HepG2 (cell line): Measurements from ENCODE around the gene TFAP2E. TPM values are rescaled to one million over a fixed set of nuclear protein-coding genes. Genes with fewer than 3 reads are reported as not detected.

ENCODE experiments used
- ATAC-seq: fragments of 200-7000 bp; cut with Tn5 transposase; 3 replicates; pipeline ENCODE4 v1.9.1; 2020; ENCODE audit warnings: mild to moderate bottlenecking, moderate library complexity
- BruUV-seq: library from RNA; stranded (reverse); fragments of 400-500 nt; replicated peaks from 2 replicates; lab custom pipeline; 2021; lab: Mats Ljungman, UMichigan
- CTCF ChIA-PET: fragments of 300-600 bp; formaldehyde crosslinking; extraction: SDS; loops from one replicate; lab custom pipeline; 2021; ENCODE audit warnings: low total read pairs, inconsistent platforms, low intra/inter-chr PET ratio; lab: Yijun Ruan, JAX
- POLR2A ChIA-PET: fragments of 350-600 bp; sonication (Branson Sonifier 250); formaldehyde crosslinking; loops from one replicate; lab custom pipeline; 2020; ENCODE audit warnings: antibody characterized with exemption, inconsistent platforms; lab: Yijun Ruan, JAX
- DNase-seq: peaks from one replicate; pipeline ENCODE4 v3.0.0-alpha.2; 2015; ENCODE audit warnings: low spot score
- FAIRE-seq: peaks from 3 replicates; lab custom pipeline; 2011; peaks lifted over from hg19 to GRCh38; lab: Jason Lieb, UNC
- H2AFZ ChIP-seq: one replicate; pipeline ENCODE4 v1.6.1; 2011; ENCODE audit warnings: low read length, inconsistent platforms
- H3K27ac ChIP-seq: fragments of 300-600 bp; 3 replicates; pipeline ENCODE4 v1.8.0; 2011; ENCODE audit warnings: mixed run types, mild to moderate bottlenecking, mixed read lengths, low read length, inconsistent platforms; ENCODE audit not compliant: insufficient read depth; ENCODE audit errors: extremely low read length
- H3K27me3 ChIP-seq, 2 experiments: fragments of 200-600 bp in 1 of 2; 2 replicates in 1 of 2; 3 replicates in 1 of 2; pipeline versions ENCODE4 v1.6.0 to v1.8.0; 2011; ENCODE audit warnings: low read length in 2 of 2, mild to moderate bottlenecking in 2 of 2, moderate library complexity in 2 of 2, inconsistent platforms in 1 of 2; ENCODE audit not compliant: insufficient read depth in 2 of 2, control insufficient read depth in 1 of 2
- H3K36me3 ChIP-seq, 2 experiments: fragments of 200-600 bp in 1 of 2; replicated peaks in 1 of 2; 2 replicates in 1 of 2; 3 replicates in 1 of 2; pipeline versions ENCODE4 v1.5.1 to v1.8.0; 2011; ENCODE audit warnings: low read length in 2 of 2, inconsistent platforms in 1 of 2; ENCODE audit not compliant: insufficient read depth in 2 of 2, control insufficient read depth in 1 of 2
- H3K4me1 ChIP-seq: 2 replicates; pipeline ENCODE4 v1.5.1; 2012; ENCODE audit warnings: low read length, inconsistent platforms; ENCODE audit not compliant: insufficient read depth
- H3K4me2 ChIP-seq: 2 replicates; pipeline ENCODE4 v1.6.0; 2011; ENCODE audit warnings: low read depth, low read length, inconsistent platforms
- H3K4me3 ChIP-seq, 3 experiments: fragments of 200-600 bp in 1 of 3; sonication (generic), shearing (Covaris generic) in 1 of 3; replicated peaks in 1 of 3; 2 replicates each; pipeline ENCODE4 v1.5.1; 2011 to 2016; ENCODE audit warnings: low read length in 3 of 3, inconsistent platforms in 2 of 3, low read depth in 2 of 3, mild to moderate bottlenecking in 2 of 3, control low read depth in 1 of 3, mixed read lengths in 1 of 3; ENCODE audit not compliant: insufficient read depth in 1 of 3
- H3K79me2 ChIP-seq: one replicate; pipeline ENCODE4 v1.6.1; 2011; ENCODE audit warnings: low read length, inconsistent platforms; ENCODE audit not compliant: insufficient read depth
- H3K9ac ChIP-seq: 2 replicates; pipeline ENCODE4 v1.6.0; 2011; ENCODE audit warnings: mild to moderate bottlenecking, low read depth, low read length, inconsistent platforms; ENCODE audit not compliant: insufficient read depth
- H3K9me3 ChIP-seq: 2 replicates; pipeline ENCODE4 v1.5.1; 2012; ENCODE audit warnings: mild to moderate bottlenecking, low read length
- H4K20me1 ChIP-seq: 2 replicates; pipeline ENCODE4 v1.6.0; 2011; ENCODE audit warnings: inconsistent platforms, mild to moderate bottlenecking, low read length, moderate library complexity; ENCODE audit not compliant: insufficient read depth
- KAT7 ChIP-seq: IDR thresholded peaks from 2 replicates; pipeline ENCODE4 v1.6.1; 2018; ENCODE audit warnings: borderline replicate concordance, missing compliant biosample characterization
- NFIB ChIP-seq: sonication (generic); formaldehyde crosslinking; IDR thresholded peaks from 2 replicates; pipeline ENCODE4 v1.9.0; 2021; ENCODE audit warnings: missing genetic modification reagents, mild to moderate bottlenecking, borderline replicate concordance
- POLR2G ChIP-seq: fragments of 200-400 bp; formaldehyde crosslinking; IDR thresholded peaks from 2 replicates; pipeline ENCODE4 v1.6.1; 2018; ENCODE audit warnings: mild to moderate bottlenecking, low read depth, low read length, moderate library complexity
- RBAK ChIP-seq: sonication (generic); formaldehyde crosslinking; IDR thresholded peaks from 2 replicates; pipeline ENCODE4 v1.5.1; 2020; ENCODE audit warnings: mild to moderate bottlenecking, missing genetic modification reagents
- RBM22 ChIP-seq: fragments of 200-400 bp; formaldehyde crosslinking; optimal IDR thresholded peaks from 2 replicates; pipeline ENCODE3; 2017; ENCODE audit warnings: mild to moderate bottlenecking, low read length, moderate library complexity
- RBM39 ChIP-seq: fragments of 200-400 bp; formaldehyde crosslinking; IDR thresholded peaks from one replicate; pipeline ENCODE4 v1.6.1; 2018; ENCODE audit warnings: antibody characterized with exemption, mild to moderate bottlenecking, low read depth, low read length; ENCODE audit not compliant: poor library complexity, severe bottlenecking
- ZFP41 ChIP-seq: sonication (generic); formaldehyde crosslinking; IDR thresholded peaks from 2 replicates; pipeline ENCODE4 v1.4.0; 2020; ENCODE audit warnings: mild to moderate bottlenecking, missing genetic modification reagents, borderline replicate concordance
- ZFP62 ChIP-seq: sonication (generic); formaldehyde crosslinking; IDR thresholded peaks from 2 replicates; pipeline ENCODE4 v1.4.0; 2020; ENCODE audit warnings: missing genetic modification reagents
- ZNF720 ChIP-seq: sonication (generic); formaldehyde crosslinking; IDR thresholded peaks from 2 replicates; pipeline ENCODE4 v1.4.0; 2020; ENCODE audit warnings: missing genetic modification reagents
- WGBS: methylation state at CpG from one replicate; pipeline ENCODE4 v1.1.6; 2017; ENCODE audit warnings: low lambda C conversion rate; 5-methylcytosine and 5-hydroxymethylcytosine counted together
- in situ Hi-C: cut with HindIII; loops from 2 replicates; pipeline ENCODE4 v1.10.0; 2017; ENCODE audit warnings: low pct_unique_long_range_greater_than_20kb; ENCODE audit not compliant: extremely low pct_ligation_motif_present
- intact Hi-C: fragments of 100-400 bp; cut with micrococcal nuclease; formaldehyde crosslinking; loops from one replicate; pipeline ENCODE4 v1.10.0; 2022; ENCODE audit not compliant: unreplicated experiment
- polyA plus RNA-seq, 8 experiments: library from polyadenylated mRNA; depleted of rRNA in 3 of 8; stranded (reverse) in 7 of 8; unstranded in 1 of 8; fragments of >200 nt; fragmentation: Illumina TruSeq in 4 of 8; extraction: Trizol in 4 of 8; gene quantifications; 2 replicates each; pipeline versions ENCODE4 v1.2.1 to v1.2.3, GENCODE V29; 2011 to 2016; ENCODE audit warnings: low read depth in 4 of 8, missing spikeins in 1 of 8, mixed read lengths in 1 of 8; ENCODE audit not compliant: insufficient read depth in 1 of 8
- total RNA-seq, 5 experiments: library from RNA; depleted of rRNA; stranded (reverse); fragments of >200 nt; fragmentation: Illumina TruSeq; extraction: Trizol; gene quantifications; 2 replicates each; pipeline ENCODE4 v1.2.3, GENCODE V29; 2016; ENCODE audit warnings: low read depth in 1 of 5
- TF ChIP-seq, protein P1 (sequence below): sonication (generic); formaldehyde crosslinking; IDR thresholded peaks from 2 replicates; pipeline ENCODE4 v1.4.0; 2020; ENCODE audit warnings: missing genetic modification reagents
- TF ChIP-seq, protein P2 (sequence below): IDR thresholded peaks from 2 replicates; pipeline ENCODE4 v1.4.0; 2020; ENCODE audit warnings: mild to moderate bottlenecking, missing genetic modification reagents
- TF ChIP-seq, protein P3 (sequence below): sonication (generic); formaldehyde crosslinking; IDR thresholded peaks from 2 replicates; pipeline ENCODE4 v1.8.0; 2022; ENCODE audit warnings: low read depth, missing genetic modification reagents

The TFAP2E gene
- total and polyA plus RNA-seq, 2 of the 13 experiments (the other 11 are each of a cell fraction or from before 2014, with no cell fraction given) = 0.31 to 0.41 TPM

DNA sequence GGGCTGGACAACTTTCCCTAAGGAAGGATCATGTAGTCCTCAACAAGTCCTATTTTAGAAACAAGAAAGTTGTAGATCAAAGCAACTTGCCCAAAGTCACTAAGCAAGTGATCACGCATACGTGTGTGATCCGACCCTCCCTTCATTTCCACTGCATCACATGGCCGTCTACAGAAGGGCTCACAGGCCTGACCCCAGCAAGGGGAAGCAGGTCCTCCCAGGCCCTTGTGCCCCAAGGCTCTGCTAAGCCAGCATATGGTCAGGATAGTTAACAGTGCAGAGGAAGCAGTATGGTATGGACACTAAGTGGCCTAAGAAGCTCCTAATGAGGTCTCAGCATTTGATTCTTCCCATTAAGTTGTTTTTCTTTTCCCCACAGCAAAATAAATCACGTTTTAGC lies 24.8 kb downstream of the TFAP2E start:
- in situ Hi-C loops = no loop called here
- no peaks in the 10 kb centered on the region for H4K20me1 ChIP-seq
- H3K4me2 ChIP-seq = no peak overlapping the region
- no peaks in the 10 kb centered on the region for H3K27me3 ChIP-seq
- no peaks in the 10 kb centered on the region for H3K79me2 ChIP-seq
- no peak for TF ChIP-seq ZFP62 (CRISPR knock-in tag)
- TF ChIP-seq ZNF720 (CRISPR knock-in tag) = no peak
- no peak for TF ChIP-seq KAT7 (CRISPR knock-in tag)
- peak; percentile 74 for TF ChIP-seq RBM22
- TF ChIP-seq NFIB (CRISPR knock-in tag) = no peak
- TF ChIP-seq ZFP41 (CRISPR knock-in tag) = no peak
- 0 out of 2 replicates have a peak, but pooled peaks have one; percentile 23 for TF ChIP-seq POLR2G
- H3K9ac ChIP-seq = no peak overlapping the region
- DNase-seq = no peak
- no peak for FAIRE-seq
- no peak overlapping the region for H3K4me3 ChIP-seq
- POLR2A ChIA-PET = no interaction called here
- H2AFZ ChIP-seq = no peak overlapping the region
- intact Hi-C loops = no loop called here
- no peaks in the 10 kb centered on the region for H3K9me3 ChIP-seq
- 95% methylated on average over 4 of the region's 5 CpGs for WGBS
- H3K27ac ChIP-seq = no peak overlapping the region
- no peak for ATAC-seq
- peaks cover 8% of the 10 kb centered on the region for H3K4me1 ChIP-seq
- BruUV-seq = no TSS peak
- CTCF ChIA-PET = no interaction called here
- peaks cover 2 to 27% of the 10 kb centered on the region in 2 experiments; a peak in 4 of 5 replicates for H3K36me3 ChIP-seq

DNA sequence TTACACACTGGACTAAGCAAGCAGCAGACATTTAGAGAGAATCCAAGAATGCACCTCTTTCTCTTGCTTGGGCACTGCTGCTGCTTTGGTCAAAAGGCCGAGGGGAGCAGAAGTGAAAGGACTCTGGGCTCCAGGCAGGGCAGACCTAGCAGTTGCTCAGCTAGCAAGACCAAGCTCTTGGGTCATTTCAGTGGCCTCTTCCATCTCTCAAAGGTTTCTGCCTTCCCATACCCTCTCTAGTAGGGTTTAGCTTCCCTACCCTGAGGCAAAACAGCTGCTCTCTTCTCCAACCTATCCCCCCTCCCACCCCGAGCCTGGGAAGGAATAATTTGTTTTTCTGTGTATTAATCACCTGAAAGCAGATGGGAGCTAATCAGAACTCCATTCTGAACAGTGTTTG lies 25.8 kb downstream of the TFAP2E start:
- DNase-seq (no peak), FAIRE-seq (no peak), ATAC-seq (no peak)
- Histone ChIP-seq H3K36me3 (peaks cover 7 to 37% of the 10 kb centered on the region in 2 experiments), H3K79me2 (no peaks in the 10 kb centered on the region), H3K4me2 (no peak overlapping the region), H3K9me3 (no peaks in the 10 kb centered on the region), H2AFZ (no peak overlapping the region), H4K20me1 (no peaks in the 10 kb centered on the region), H3K27ac (no peak overlapping the region), H3K9ac (no peak overlapping the region), H3K4me1 (no peaks in the 10 kb centered on the region), H3K4me3 (no peak overlapping the region), H3K27me3 (no peaks in the 10 kb centered on the region)
- in situ Hi-C loops = no loop called here
- ChIA-PET CTCF (no interaction called here), POLR2A (no interaction called here)
- WGBS = 94% methylated on average over 2 of the region's 2 CpGs
- intact Hi-C loops = no loop called here
- BruUV-seq = no TSS peak
- TF ChIP-seq, protein P1, sequence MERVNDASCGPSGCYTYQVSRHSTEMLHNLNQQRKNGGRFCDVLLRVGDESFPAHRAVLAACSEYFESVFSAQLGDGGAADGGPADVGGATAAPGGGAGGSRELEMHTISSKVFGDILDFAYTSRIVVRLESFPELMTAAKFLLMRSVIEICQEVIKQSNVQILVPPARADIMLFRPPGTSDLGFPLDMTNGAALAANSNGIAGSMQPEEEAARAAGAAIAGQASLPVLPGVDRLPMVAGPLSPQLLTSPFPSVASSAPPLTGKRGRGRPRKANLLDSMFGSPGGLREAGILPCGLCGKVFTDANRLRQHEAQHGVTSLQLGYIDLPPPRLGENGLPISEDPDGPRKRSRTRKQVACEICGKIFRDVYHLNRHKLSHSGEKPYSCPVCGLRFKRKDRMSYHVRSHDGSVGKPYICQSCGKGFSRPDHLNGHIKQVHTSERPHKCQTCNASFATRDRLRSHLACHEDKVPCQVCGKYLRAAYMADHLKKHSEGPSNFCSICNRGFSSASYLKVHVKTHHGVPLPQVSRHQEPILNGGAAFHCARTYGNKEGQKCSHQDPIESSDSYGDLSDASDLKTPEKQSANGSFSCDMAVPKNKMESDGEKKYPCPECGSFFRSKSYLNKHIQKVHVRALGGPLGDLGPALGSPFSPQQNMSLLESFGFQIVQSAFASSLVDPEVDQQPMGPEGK (CRISPR knock-in tag) = no peak
- TF ChIP-seq RBM39 (no peak), RBAK (no peak)
- TF ChIP-seq, protein P2, sequence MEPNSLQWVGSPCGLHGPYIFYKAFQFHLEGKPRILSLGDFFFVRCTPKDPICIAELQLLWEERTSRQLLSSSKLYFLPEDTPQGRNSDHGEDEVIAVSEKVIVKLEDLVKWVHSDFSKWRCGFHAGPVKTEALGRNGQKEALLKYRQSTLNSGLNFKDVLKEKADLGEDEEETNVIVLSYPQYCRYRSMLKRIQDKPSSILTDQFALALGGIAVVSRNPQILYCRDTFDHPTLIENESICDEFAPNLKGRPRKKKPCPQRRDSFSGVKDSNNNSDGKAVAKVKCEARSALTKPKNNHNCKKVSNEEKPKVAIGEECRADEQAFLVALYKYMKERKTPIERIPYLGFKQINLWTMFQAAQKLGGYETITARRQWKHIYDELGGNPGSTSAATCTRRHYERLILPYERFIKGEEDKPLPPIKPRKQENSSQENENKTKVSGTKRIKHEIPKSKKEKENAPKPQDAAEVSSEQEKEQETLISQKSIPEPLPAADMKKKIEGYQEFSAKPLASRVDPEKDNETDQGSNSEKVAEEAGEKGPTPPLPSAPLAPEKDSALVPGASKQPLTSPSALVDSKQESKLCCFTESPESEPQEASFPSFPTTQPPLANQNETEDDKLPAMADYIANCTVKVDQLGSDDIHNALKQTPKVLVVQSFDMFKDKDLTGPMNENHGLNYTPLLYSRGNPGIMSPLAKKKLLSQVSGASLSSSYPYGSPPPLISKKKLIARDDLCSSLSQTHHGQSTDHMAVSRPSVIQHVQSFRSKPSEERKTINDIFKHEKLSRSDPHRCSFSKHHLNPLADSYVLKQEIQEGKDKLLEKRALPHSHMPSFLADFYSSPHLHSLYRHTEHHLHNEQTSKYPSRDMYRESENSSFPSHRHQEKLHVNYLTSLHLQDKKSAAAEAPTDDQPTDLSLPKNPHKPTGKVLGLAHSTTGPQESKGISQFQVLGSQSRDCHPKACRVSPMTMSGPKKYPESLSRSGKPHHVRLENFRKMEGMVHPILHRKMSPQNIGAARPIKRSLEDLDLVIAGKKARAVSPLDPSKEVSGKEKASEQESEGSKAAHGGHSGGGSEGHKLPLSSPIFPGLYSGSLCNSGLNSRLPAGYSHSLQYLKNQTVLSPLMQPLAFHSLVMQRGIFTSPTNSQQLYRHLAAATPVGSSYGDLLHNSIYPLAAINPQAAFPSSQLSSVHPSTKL (CRISPR knock-in tag) = no peak
- TF ChIP-seq, protein P3, sequence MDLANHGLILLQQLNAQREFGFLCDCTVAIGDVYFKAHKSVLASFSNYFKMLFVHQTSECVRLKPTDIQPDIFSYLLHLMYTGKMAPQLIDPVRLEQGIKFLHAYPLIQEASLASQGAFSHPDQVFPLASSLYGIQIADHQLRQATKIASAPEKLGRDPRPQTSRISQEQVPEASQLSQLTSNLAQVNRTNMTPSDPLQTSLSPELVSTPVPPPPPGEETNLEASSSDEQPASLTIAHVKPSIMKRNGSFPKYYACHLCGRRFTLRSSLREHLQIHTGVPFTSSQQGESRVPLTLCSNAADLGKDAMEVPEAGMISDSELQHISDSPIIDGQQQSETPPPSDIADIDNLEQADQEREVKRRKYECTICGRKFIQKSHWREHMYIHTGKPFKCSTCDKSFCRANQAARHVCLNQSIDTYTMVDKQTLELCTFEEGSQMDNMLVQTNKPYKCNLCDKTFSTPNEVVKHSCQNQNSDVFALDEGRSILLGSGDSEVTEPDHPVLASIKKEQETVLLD (CRISPR knock-in tag) = no peak
